MG63 (cell line): ENCODE measurements around the gene SFI1. TPM values are rescaled to one million over a fixed set of nuclear protein-coding genes. Genes with fewer than 3 reads are reported as not detected.
"Not testable (repeated sequence)": the region's sequence is repeated elsewhere in the genome, so short reads cannot be mapped to it uniquely, and the experiment has no call there.

Source experiments
- DNase-seq: peaks from one replicate; pipeline ENCODE4 v3.0.0-alpha.2; 2020
- H3K27me3 ChIP-seq: fragments of 250-450 bp; sonication (Bioruptor Pico); 2 replicates; pipeline ENCODE4 v1.5.1; 2020; ENCODE audit warnings: mild to moderate bottlenecking, moderate library complexity
- H3K36me3 ChIP-seq: fragments of 250-450 bp; sonication (Bioruptor Pico); 2 replicates; pipeline ENCODE4 v1.5.1; 2020; ENCODE audit warnings: mild to moderate bottlenecking, moderate library complexity
- H3K4me3 ChIP-seq: fragments of 250-450 bp; sonication (Bioruptor Pico); 2 replicates; pipeline ENCODE4 v1.5.1; 2020; ENCODE audit warnings: mild to moderate bottlenecking, moderate library complexity
- H3K9me3 ChIP-seq: fragments of 250-450 bp; sonication (Bioruptor Pico); 2 replicates; pipeline ENCODE4 v1.5.1; 2020; ENCODE audit warnings: mild to moderate bottlenecking, moderate library complexity
- total RNA-seq: library from RNA; depleted of rRNA; stranded (reverse); fragments of >200 nt; shearing (Covaris generic); gene quantifications from 2 replicates; pipeline ENCODE4 v1.2.3, GENCODE V29; 2014; ENCODE audit warnings: low replicate concordance

SFI1 gene
- total RNA-seq, 1 experiment from 2014 or later: 10.7 TPM

DNA sequence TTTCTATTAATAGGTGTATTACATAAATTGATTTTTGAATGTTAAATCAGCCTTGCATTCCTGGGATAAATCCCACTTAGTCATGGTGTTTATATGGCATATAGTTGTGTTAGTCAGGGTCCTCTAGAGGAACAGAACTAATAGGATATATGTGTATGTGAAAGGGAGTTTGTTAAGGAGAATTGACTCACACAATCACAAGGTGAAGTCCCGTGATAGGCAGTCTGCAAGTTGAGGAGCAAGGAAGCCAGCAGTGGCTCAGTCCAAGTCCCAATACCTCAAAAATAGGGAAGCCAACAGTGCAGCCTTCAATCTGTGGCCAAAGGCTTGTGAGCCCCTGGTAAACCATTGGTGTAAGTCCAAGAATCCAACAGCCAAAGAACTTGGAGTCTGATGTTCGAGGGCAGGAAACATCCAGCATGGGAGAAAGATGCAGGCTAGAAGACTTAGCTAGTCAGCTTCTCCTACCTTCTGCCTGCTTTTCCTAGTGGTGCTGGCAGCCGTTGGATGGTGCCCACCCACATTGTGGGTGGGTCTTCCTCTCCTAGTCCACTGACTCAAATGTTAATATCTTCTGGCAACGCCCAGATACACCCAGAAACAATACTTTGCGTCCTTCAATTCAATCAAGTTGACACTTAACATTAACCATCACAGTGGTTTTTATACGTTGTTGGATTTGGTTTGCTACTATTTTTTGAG, 12.9 kb downstream of the SFI1 start:
- peaks cover 6% of the 10 kb centered on the region; the same call in 1 of the 2 replicates for H3K9me3 ChIP-seq
- H3K36me3 ChIP-seq: peaks cover 21% of the 10 kb centered on the region
- no peak for DNase-seq
- H3K27me3 ChIP-seq: no peaks in the 10 kb centered on the region
- H3K4me3 ChIP-seq: no peak overlapping the region

DNA sequence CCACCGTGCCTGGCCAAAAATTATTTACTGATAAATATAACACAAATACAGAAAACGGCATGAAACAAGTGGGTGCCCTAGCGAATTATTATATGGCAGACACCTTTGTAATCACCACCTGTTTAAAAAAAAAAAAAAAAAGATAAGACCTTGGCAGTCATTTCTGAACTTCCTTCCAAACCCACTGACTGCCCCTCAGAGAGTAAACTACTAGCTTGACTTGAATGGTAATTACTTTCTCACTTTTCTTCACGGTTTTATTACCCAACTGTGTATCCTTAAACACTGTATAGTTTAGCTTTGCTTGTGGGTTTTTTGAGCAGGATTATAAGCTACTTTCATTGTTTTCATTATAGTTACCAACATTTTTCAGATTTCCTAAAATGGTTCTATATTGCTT, 23.7 kb downstream of the SFI1 start:
- no peaks in the 10 kb centered on the region for H3K27me3 ChIP-seq

DNA sequence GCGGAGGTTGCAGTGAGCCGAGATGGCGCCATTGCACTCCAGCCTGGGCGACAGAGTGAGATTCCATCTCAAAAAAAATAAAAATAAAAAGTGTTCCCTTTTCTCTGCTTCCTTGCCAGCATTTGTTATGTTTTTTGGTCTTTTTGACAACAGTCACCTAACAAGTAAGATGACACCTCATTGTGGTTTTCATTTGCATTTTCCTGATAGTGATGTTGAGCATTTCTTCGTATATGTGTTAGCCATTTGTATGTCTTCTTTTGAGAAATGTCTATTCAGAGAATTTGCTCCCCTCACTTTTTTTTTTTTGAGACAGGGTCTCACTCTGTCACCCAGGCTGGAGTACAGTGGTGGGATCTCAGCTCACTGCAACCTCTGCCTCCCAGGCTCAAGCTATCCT, 27.8 kb downstream of the SFI1 start:
- not testable (repeated sequence) for DNase-seq, H3K9me3 ChIP-seq, H3K27me3 ChIP-seq, H3K36me3 ChIP-seq, H3K4me3 ChIP-seq

More for the DNA sequence above, 23.7 kb downstream of the SFI1 start:
- H3K4me3 ChIP-seq: no peak overlapping the region
- DNase-seq: no peak
- no peaks in the 10 kb centered on the region; the same call in none of the 2 replicates for H3K36me3 ChIP-seq
- H3K9me3 ChIP-seq: no peaks in the 10 kb centered on the region

DNA sequence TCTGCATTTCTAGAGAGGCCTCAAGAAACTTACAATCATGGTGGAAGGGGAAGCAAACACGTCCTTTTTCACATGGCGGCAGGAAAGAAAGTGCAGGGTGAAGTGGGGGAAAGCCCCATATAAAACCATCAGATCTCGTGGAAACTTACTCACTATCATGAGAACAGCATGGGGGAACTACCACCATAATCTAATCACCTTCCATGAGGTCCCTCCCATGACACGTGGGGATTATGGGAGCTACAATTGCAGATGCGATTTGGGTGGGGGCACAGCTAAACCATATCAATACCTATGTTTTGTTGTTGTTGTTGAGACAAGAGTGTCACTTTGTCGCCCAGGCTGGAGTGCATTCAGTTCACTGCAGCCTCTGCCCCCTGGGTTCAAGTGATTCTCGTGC, 29.9 kb downstream of the SFI1 start:
- no peaks in the 10 kb centered on the region for H3K27me3 ChIP-seq
- H3K9me3 ChIP-seq: no peaks in the 10 kb centered on the region
- peaks cover 6% of the 10 kb centered on the region for H3K36me3 ChIP-seq
- H3K4me3 ChIP-seq: no peak overlapping the region
- no peak for DNase-seq

DNA sequence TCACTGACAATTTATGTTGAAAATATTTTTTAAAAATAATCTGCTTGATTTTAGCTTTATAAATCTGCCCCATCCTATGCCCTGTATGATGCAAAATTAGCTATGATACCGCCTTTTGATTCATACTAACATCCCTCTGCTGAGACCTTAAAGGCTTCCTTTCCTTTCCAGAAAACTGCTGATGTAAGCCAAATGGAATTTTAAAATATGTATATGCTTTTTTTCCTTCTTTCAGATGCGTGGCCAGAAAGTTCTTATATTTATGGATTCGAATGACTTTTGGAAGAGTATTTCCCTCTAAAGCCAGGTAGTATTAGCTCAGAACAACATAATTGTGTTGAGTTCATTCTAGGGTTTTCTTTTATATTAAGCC, 34.5 kb downstream of the SFI1 start:
- peaks cover 11% of the 10 kb centered on the region for H3K36me3 ChIP-seq
- DNase-seq: no peak
- no peaks in the 10 kb centered on the region for H3K27me3 ChIP-seq
- no peak overlapping the region for H3K4me3 ChIP-seq
- no peaks in the 10 kb centered on the region for H3K9me3 ChIP-seq

DNA sequence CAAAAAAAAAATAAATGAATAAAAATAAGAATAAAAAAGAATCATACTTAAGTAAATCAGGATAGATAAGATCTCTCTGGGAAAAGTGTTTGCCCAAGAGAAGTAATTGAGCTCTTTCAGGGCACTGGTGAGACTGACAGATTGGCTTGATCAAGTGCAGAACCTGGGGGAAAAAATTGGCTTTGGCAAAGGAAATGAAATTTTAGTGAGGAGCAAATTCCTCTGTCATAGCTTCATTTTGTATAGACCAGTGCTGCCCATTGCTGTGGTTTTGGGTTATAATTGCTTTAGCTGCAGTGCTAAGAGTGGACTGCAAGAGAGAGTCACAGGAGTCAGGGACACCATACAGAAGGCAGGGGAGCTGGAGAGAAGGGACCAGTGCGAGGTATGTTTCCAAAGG, 35.7 kb downstream of the SFI1 start:
- no peak for DNase-seq
- H3K9me3 ChIP-seq: no peaks in the 10 kb centered on the region
- peaks cover 11% of the 10 kb centered on the region; the same call in 1 of the 2 replicates for H3K36me3 ChIP-seq
- no peak overlapping the region for H3K4me3 ChIP-seq
- H3K27me3 ChIP-seq: no peaks in the 10 kb centered on the region

DNA sequence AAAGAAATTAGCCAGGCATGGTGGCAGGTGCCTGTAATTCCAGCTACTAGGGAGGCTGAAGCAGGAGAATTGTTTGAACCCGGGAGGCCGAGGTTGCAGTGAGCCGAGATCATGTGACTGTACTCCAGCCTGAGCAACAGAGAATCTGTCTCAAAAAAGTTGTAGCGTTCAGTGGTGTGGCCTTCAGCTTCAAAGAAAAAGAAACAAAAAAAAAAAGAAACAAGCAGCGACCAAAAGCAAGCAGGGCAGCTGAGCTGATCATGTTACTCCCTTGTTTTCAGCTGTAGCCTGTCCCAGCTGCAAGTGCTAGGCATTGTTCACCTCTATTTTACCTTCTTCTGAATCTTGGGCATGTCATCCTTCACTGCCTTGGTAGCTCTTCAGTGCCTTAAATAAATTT, 37.0 kb downstream of the SFI1 start:
- peaks cover 11% of the 10 kb centered on the region; the same call in 1 of the 2 replicates for H3K36me3 ChIP-seq
- H3K9me3 ChIP-seq: no peaks in the 10 kb centered on the region
- H3K4me3 ChIP-seq: no peak overlapping the region
- H3K27me3 ChIP-seq: no peaks in the 10 kb centered on the region
- no peak for DNase-seq

DNA sequence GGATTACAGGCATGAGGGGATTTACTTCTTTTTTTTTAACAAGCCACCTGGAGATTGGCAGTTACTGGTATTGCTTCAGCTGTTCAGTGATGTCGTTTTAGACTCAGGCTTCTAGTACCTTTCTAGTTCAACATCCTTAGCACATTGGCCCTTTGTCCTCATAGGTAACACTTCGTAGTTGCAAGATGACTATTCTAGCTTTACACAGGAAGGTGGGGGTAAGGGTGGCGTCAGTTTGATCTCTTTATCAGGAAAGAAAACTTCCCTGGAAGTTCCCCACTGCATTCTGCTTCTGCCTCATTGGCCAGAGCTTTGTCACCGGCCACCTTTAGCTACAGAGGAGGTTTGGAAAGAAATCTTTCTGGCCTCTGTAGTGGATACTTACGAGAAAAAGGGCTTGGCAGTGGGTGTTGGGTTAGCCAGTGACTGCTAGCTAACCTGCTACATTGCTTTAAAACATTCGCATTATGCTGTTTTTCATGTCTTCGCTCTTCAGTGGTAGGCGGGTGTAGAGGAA, 40.7 kb downstream of the SFI1 start:
- no peaks in the 10 kb centered on the region for H3K27me3 ChIP-seq
- DNase-seq: no peak
- H3K4me3 ChIP-seq: no peak overlapping the region
- 0 out of 2 replicates have a peak, but pooled peaks cover 8% of the 10 kb centered on the region for H3K36me3 ChIP-seq
- H3K9me3 ChIP-seq: no peaks in the 10 kb centered on the region

DNA sequence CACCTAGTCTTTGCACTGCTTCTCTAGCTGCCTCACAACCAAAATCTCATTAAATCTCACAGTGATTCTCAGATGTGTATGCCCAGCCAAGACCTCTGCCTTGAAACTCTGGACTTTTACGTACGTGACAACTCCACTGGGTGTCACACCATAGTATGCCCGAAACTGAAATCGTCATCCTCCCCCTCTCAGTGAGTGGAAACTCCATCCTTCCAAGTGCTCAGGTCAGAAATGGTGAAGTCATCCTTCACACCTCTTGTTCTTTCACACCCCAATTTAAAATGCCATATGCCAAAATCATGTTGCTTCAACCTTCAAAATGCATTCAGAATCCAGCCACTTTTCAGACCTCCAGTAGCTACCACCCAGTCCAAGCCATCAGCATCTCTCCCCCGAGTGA, 42.5 kb downstream of the SFI1 start:
- Histone ChIP-seq H3K27me3 (no peaks in the 10 kb centered on the region), H3K36me3 (0 out of 2 replicates have a peak, but pooled peaks cover 3% of the 10 kb centered on the region), H3K4me3 (no peak overlapping the region), H3K9me3 (no peaks in the 10 kb centered on the region)
- no peak for DNase-seq

DNA sequence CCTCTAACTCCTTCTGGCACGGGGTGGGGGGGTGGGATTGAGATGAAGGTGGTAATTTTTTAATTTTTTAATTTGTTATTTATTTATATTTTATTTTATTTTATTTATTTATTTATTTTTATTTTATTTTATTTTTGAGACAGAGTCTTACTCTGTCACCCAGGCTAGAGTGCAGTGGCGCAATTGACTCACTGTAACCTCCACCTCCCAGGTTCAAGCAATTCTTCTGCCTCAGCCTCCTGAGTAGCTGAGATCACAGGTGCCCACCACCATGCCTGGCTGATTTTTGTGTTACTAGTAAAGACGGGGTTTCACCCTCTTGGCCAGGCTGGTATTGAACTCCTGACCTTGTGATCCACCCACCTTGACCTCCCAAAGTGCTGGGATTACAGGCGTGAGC, 43.8 kb downstream of the SFI1 start:
- DNase-seq, H3K27me3 ChIP-seq, H3K36me3 ChIP-seq, H3K4me3 ChIP-seq, H3K9me3 ChIP-seq: not testable (repeated sequence)

DNA sequence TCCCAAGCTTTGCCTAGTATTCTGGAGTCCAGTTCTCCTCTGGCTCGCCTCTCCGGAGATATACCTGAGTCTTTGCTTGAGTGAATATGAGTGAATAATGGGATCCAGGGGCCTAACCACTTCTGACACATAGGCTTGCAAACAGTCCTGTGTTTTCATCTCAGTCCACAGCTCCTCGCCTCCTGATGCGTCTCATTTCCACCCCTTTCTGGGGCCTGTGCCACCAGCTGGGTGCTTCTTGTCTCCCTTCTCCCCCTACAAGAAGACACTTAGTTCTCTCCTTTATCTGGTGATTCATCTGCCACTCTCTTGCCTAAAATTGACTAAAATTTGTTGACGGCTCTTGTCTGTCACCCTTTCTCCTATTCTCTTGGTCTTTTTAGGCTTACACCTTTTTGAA, 44.6 kb downstream of the SFI1 start:
- H3K36me3 ChIP-seq: 0 out of 2 replicates have a peak, but pooled peaks cover 3% of the 10 kb centered on the region
- H3K9me3 ChIP-seq: no peaks in the 10 kb centered on the region
- DNase-seq: no peak
- no peak overlapping the region for H3K4me3 ChIP-seq
- no peaks in the 10 kb centered on the region for H3K27me3 ChIP-seq

DNA sequence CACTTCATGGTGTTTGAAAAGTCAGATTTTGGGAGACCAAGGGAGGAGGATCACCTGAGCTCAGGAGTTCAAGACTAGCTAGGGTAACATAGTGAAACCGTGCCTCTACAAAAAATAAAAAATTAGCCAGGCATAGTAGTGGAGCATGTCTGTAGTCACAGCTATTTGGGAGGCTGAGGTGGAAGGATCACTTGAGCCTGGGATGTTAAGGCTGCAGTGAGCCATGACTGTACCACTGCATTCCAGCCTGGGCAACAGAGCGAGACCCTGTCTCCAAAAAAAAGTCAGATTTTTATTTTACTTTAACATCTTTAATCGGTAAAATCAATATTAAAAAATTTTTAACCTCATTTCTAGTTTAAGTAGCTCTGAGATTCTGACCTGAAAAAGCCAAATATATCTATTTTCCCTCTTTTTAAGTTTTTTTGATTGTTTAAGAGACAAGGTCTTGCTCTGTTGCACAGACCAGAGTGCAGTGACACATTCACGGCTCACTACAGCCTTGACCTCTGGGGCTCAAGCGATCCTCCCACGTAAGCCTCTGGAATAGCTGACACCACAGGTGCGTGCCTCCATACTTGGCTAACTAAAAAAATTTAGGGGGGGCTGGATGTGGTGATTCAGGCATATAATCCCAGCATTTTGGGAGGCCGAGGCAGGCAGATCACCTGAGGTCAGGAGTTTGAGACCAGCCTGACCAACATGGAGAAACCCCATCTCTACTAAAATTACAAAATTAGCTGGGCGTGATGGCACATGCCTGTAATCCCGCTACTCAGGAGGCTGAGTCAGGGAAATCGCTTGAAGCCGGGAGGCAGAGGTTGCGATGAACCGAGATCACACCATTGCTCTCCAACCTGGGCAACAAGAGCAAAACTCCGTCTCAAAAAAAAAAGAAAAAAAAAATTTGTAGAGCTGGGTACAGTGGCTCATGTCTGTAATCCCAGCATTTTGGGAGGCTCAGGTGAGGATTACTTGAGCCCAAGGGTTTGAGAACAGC, 48.4 kb downstream of the SFI1 start:
- H3K4me3 ChIP-seq: no peak overlapping the region
- peaks cover 8% of the 10 kb centered on the region; the same call in 1 of the 2 replicates for H3K36me3 ChIP-seq
- H3K9me3 ChIP-seq: no peaks in the 10 kb centered on the region
- no peaks in the 10 kb centered on the region for H3K27me3 ChIP-seq
- DNase-seq: no peak

DNA sequence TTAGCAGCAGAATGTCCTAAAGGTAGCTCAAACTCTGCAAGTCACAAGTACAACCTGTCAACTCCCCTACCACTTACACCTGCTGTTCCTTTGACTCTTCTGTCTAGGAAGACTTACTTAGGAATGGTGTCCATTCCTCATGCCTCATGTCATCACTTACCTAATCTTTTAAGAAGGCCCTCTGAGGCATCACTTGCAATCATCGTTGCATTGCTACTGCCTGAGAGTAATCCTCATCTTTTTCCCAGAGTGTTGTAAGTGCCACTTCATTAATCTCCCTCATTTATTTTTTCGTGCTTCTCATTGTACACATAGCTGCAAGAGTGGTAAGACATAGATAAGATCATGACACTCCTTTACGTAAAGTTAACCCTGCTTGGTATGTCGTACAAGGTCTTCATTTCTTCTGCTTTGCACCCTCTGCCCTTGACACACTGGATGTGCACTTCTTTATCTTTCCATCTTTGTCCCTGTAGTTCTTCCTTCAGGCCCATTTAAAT, 54.6 kb downstream of the SFI1 start:
- Histone ChIP-seq H3K9me3 (no peaks in the 10 kb centered on the region), H3K27me3 (no peaks in the 10 kb centered on the region), H3K4me3 (no peak overlapping the region), H3K36me3 (peaks cover 8% of the 10 kb centered on the region)
- no peak for DNase-seq

DNA sequence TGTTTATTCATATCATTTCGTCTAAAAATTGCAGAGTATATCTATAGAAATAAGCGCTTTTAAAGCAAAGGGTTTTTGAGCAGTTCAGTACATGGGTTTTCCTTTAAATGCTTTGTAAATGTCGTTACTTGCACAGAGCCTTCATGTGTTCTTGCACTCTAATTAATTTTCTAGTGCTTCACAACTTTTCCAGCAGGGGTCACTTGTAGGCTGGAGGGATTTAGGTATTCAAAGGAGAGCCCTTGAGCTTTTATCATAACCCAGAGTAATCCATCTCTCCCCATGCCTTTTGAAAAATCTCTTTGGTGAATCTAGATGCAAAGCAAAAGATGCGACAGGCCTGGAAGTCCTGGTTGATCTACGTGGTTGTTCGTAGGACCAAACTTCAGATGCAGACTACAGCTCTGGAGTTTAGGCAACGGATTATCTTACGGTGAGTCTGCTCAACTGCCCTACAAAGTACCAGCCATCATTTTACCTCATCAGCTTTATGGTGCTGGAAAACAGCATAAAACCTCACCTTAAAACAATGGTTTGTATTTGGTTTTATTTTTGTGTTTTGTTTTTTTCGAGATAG, 60.4 kb downstream of the SFI1 start:
- no peak for DNase-seq
- H3K36me3 ChIP-seq: peaks cover 15% of the 10 kb centered on the region

DNA sequence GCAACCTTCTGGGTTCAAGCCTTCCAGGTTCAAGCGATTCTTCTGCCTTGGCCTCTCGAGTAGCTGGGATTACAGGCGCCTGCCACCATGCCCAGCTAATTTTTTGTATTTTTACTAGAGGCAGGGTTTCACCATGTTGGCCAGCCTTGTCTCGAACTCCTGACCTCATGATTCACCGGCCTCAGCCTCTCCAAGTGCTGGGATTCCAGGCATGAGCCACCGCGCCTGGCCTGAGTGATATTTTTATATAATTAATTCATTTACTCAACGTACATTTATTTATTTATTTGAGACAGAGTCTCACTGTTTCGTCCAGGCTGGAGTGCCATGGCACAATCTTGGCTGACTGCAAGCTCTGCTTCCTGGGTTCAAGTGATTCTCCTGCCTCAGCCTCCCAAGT, 62.2 kb downstream of the SFI1 start:
- not testable (repeated sequence) for H3K27me3 ChIP-seq, H3K9me3 ChIP-seq, H3K4me3 ChIP-seq
- peak; percentile 41 for DNase-seq
- H3K36me3 ChIP-seq: peaks cover 16% of the 10 kb centered on the region

More for the DNA sequence above, 60.4 kb downstream of the SFI1 start:
- Histone ChIP-seq H3K27me3 (no peaks in the 10 kb centered on the region), H3K4me3 (no peak overlapping the region), H3K9me3 (no peaks in the 10 kb centered on the region)

DNA sequence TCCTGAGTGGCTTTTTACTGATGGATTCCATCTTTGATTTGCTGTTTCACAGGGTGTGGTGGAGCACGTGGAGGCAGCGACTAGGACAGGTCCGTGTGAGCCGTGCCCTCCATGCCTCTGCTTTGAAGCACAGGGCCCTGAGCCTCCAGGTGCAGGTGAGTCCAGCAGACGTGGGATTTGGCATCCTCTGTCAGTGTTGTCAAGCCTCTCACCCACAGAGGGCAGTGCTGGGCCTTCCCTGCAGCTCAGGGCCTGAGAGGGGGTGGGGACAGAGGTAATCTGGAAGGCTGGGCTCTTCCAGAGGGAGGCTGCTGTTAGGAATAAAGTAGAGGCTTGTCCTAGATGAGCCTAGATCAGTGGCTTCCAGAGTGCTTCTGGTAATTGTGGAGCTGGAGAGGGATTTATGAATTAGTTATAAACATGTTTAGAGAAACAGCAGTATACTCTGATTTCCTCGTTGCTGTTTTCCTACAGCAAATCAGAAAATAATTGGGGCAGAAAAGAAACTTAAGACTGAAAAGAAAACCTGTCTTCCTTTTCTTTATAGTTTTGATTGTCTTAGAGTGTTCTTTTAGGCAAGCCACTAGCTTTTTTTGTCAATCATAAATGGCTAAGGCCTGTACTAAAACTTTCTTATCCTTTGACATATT, 65.0 kb downstream of the SFI1 start:
- H3K4me3 ChIP-seq: no peak overlapping the region
- no peaks in the 10 kb centered on the region for H3K27me3 ChIP-seq
- H3K36me3 ChIP-seq: peaks cover 13% of the 10 kb centered on the region
- DNase-seq: peak; percentile 56
- no peaks in the 10 kb centered on the region for H3K9me3 ChIP-seq
